GM21390 (cell line): ENCODE results near the gene MORN3.
"Not testable (repeated sequence)": the region's sequence is repeated elsewhere in the genome, so short reads cannot be mapped to it uniquely, and the experiment has no call there.

Experiments
- ATAC-seq: cut with Tn5 transposase; IDR thresholded peaks from one replicate; pipeline ENCODE4 v1.9.1; 2021; ENCODE audit not compliant: unreplicated experiment

MORN3 gene, protein sequence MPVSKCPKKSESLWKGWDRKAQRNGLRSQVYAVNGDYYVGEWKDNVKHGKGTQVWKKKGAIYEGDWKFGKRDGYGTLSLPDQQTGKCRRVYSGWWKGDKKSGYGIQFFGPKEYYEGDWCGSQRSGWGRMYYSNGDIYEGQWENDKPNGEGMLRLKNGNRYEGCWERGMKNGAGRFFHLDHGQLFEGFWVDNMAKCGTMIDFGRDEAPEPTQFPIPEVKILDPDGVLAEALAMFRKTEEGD

GRCh38 chr12:121669521-121669900 lies at the start of gene MORN3:
TSS of gene MORN3 (minus strand) at chr12:121669654. CDS start at chr12:121669483, 171 bp downstream.
- no peak for ATAC-seq

- ATAC-seq: no peak
Measured at GRCh38 chr12:121718653-121719239, 49.3 kb upstream of the MORN3 start.

GRCh38 chr12:121717041-121717699 lies 47.7 kb upstream of the MORN3 start:
- no peak for ATAC-seq

DNA sequence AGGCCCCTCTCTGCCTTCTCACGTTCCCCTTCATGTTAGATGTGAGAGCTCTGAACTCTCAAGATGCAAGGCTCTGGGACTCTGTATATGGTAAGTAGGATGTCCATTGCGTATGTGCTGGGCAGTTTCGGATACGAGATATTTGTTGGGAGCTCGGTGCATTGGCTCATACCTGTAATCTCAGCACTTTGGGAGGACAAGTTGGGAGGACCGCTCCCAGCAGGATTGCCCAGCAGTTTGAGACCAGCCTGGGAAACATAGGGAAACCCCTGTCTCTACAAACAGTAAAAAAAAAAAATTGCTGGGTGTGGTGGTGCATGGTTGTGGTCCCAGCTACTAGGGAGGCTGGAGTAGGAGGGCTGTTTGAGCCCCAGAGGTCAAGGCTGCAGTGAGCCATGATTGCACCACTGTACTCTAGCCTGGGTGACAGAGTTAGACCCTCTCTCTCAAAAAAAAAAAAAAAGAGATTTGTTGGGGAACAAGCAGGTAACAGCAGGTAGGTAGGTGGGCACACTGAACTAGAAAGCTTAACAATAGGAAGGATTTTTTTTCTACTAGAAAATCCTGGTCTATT lies 46.5 kb upstream of the MORN3 start:
- no peak for ATAC-seq

- not testable (repeated sequence) for ATAC-seq
Measured at GRCh38 chr12:121715055-121715454, 45.6 kb upstream of the MORN3 start.

DNA sequence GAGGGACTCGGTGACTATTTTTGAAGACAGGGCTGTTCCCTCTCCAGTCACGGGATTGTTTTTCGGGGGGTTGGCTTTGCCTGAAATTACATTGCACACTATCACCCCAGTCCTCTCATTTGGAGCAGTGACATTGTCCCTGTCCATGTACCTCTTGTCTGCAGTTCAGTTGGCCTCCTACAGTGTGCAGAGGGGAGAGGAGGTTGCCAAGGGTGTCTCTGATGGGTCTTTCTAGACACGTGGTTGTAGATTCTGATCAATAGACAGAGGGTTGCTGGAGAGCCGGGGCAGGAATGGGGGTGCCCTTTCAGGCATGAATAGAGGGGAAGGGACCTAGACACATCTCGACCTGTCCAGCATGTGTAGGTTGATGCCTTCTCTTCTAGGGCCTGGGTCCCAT lies 44.3 kb upstream of the MORN3 start:
- ATAC-seq: no peak

DNA sequence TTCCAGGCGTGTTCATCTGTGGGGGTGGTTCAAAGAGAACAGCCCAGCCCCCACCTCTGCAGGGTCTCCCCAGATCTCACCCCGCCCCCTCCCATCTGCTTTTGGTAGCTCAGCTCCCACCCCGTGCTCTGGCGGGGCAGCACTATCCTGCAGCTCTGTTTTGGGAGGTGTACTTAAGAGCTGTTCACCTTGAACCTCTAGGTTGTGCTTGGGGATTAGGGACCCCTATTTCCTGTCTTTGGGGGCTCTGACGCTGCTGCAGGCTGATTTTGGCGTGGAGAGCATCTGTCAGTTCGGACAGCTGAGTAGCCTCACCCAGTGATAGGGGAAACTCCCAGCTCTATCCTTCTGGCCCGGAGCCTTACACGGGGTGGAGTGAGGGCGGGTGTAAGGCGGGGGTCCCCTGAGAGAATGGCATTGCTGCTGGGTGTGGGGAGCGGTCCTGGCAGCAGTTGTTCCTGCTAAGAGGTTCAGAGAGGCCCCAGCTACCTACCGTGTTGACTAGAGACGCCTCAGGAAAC lies 43.9 kb upstream of the MORN3 start:
- ATAC-seq: peak; percentile 2

DNA sequence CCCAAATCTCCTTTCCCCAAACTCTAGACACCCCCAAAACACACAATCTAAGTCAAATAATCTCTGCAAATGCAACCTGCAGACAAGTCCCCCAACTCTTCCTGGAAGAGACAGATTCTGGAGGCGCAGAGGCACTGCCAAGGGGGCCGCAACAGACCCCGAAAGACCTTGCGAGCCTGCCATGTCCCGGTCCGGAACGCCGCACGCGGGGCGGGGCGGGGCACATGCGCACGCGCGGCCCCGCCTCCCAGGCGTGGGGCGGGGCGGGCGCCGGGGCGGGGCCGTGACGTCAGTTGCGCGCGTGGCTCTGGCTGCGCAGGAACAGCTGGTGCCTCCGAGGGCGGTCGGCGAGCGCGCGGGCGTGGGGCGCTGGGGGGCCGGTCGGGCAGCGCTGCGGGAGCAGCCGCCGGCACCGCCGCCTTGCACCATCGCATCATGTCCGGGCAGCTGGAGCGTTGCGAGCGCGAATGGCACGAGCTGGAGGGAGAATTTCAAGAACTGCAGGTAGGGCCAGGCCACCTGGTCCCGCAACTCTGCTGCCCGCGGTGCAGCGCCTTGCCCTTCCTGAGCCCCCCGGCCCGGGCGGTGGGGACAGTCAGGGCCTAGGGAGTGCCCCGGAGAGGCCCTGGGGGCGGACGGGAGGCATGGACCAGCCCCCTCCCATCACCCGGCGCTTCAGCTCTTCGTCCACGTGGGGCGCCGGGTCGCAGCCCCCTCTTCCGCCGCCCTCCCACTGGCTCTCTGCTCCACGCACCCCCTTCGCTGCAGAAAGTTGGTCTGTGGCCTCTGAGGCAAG lies 43.2 kb upstream of the MORN3 start, which contains the start of gene TMEM120B:
TMEM120B (plus strand) TSS at position 292 of the 796 bp plus-strand sequence; CDS start at position 436, 144 bp downstream.
- ATAC-seq: peak; percentile 73

GRCh38 chr12:121712190-121712460 lies 42.7 kb upstream of the MORN3 start:
- peak; percentile 39 for ATAC-seq

- no peak for ATAC-seq
Measured at GRCh38 chr12:121711361-121712189, 42.1 kb upstream of the MORN3 start.

- no peak for ATAC-seq
Measured at GRCh38 chr12:121709478-121709961, 40.1 kb upstream of the MORN3 start.

DNA sequence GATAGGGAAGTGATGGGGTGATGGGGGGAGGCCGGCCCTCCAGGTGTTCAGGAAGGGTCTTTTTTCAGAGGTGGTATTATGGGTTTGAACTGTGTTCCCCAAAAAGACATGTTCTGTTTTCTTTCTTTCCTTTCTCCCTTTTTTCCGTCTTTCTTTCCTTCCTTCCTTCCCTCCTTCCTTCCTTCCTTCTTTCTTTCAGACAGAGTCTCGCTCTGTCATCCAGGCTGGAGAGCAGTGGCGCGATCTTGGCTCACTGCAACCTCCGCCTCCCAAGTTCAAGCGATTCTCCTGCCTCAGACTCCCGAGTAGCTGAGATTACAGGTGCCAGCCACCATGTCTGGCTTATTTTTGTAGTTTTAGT lies 39.6 kb upstream of the MORN3 start:
- not testable (repeated sequence) for ATAC-seq

GRCh38 chr12:121708313-121709063 lies 39.0 kb upstream of the MORN3 start:
- no peak for ATAC-seq

GRCh38 chr12:121705514-121705913 lies 36.1 kb upstream of the MORN3 start:
- ATAC-seq: no peak

DNA sequence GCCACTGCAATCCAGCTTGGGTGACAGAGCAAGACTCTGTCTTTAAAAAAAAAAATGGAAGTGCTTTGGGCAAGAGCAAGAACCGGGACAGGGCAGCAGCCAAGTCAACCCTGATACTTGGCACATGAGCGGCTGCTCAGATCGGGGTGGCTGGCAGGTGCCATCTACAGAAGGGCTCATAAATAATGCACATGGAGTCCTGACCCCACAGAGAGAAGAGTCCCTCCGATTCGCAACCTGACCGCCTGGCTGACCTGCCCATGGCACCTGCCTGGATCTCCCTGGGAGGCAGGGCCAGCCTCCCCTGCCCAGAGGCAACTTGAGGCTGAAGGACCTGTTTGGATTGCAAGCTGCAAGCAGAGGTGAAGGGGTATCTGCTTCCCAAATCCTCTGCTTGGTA lies 33.5 kb upstream of the MORN3 start:
- no peak for ATAC-seq

DNA sequence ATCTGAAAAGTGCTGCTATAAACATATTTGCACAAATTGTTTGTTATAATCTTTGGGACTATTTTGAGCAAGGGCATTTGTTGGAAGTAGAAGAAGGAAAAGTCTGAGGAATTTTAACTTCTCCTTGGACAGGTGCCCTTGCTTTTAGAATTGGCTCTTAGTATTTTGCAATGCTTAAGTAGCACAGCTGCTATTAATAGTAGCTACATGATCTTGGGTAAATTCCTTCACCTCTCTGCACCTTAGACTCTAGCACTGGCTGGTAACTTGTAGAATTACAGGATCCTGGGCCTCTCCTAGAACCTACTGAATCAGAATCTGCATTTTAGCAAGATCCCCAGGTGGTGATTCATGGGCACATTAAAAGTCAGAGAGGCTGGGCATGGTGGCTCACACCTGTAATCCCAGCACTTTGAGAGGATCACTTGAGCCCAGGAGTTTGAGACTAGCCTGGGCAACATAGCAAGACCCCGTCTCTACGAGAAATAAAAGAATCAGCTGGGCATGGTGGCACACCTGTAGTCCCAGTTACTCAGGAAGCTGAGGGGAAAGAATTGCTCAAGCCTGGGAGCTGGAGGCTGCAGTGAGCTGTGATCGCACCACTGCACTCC lies 32.3 kb upstream of the MORN3 start:
- no peak for ATAC-seq

DNA sequence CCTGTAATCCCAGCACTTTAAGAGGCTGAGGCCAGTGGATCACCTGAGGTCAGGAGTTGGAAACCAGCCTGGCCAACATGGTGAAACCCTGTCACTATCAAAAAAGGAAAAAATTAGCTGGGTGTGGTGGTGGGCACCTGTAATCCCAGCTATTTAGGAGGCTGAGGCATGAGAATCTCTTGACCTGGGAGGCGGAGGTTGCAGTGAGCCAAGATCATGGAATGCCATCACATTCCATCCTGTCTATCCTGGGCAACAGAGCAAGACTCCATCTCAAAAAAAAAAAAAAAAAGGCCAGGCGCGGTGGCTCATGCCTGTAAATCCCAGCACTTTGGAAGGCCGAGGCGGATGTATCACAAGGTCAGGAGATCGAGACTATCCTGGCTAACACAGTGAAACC lies 28.4 kb upstream of the MORN3 start:
- not testable (repeated sequence) for ATAC-seq

DNA sequence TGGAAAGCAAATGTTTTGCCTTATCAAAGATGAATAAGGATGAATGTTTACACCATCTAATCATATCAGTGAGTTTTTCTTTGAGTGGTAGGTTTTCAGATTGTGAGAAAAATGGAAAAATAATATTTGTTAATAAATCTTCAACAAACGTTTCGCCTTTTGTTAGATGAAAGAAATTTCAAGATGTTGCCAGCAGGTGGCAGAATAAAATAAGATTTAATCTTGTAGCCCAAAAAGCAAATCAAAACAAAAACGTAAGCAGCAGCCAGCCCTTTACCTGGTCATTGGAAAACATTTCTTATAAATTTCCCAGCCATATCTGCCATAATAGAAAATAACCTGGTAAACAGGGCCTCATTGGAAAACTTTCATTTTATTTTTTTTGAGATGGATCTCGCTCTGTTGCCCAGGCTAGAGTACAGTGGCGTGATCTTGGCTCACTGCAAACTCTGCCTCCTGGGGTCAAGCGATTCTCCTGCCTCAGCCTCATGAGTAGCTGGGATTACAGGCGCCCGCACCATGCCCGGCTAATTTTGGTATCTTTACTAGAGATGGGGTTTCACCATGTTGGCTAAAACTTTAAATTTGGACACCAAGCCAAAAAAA lies 27.7 kb upstream of the MORN3 start:
- ATAC-seq: no peak
